ENCODE measurements around the gene PRDM16.

Gene PRDM16

DNA sequence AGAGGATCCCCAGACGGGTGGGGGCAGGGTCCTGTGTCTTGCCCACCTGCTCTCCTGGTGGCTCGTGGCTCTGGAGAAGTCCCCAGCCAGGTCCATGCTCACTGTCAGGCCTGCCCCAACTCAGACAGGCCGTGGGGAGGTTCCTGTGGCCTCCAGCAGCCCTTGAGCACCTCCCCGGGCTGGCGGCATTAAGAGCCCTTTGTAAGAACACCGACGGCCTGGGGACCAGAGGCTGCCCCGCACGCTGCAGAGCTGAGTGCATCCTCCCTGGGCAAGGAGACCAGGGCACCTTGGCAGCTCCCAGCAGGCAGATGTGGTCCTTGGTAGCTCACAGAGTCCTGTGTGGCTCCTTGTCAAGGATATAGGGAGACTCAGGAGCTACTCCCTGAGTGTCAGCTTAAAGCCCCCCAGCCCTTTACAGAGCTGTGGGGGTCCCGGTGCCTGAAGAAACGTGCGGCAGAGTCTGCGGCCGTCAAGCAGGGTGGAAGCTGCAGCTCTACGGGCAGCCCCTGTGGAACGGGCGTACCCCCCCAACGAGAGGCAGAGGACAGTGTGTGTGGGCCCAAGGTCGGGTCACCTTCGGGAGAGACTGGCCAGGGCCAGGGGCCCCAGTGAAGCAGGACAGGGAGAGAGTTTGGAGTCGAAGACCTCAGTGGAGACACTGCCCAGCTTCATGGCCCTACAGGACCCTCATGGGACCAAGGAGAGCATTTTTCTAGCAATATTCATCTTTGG, 118.6 kb downstream of the PRDM16 start:
- TF ChIP-seq ZFP3 (CRISPR knock-in tag; IDR thresholded peaks at IDR 0.05), result no peak
- TF ChIP-seq TOX (CRISPR knock-in tag; IDR thresholded peaks at IDR 0.05; ENCODE audit: borderline replicate concordance), result no peak
- TF ChIP-seq ARNTL (CRISPR knock-in tag; IDR thresholded peaks at IDR 0.05; ENCODE audit: borderline replicate concordance, low read depth), result no peak
- TF ChIP-seq POU6F1 (CRISPR knock-in tag; IDR thresholded peaks at IDR 0.05; ENCODE audit: borderline replicate concordance, low read depth), result no peak
- no peak for TF ChIP-seq ZFP30 (CRISPR knock-in tag; IDR thresholded peaks at IDR 0.05)
- TF ChIP-seq, protein P1, sequence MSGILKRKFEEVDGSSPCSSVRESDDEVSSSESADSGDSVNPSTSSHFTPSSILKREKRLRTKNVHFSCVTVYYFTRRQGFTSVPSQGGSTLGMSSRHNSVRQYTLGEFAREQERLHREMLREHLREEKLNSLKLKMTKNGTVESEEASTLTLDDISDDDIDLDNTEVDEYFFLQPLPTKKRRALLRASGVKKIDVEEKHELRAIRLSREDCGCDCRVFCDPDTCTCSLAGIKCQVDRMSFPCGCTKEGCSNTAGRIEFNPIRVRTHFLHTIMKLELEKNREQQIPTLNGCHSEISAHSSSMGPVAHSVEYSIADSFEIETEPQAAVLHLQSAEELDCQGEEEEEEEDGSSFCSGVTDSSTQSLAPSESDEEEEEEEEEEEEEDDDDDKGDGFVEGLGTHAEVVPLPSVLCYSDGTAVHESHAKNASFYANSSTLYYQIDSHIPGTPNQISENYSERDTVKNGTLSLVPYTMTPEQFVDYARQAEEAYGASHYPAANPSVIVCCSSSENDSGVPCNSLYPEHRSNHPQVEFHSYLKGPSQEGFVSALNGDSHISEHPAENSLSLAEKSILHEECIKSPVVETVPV (CRISPR knock-in tag; IDR thresholded peaks at IDR 0.05), result no peak
- no peak for TF ChIP-seq RARB (CRISPR knock-in tag; IDR thresholded peaks at IDR 0.05)
- TF ChIP-seq ESRRG (CRISPR knock-in tag; IDR thresholded peaks at IDR 0.05), result no peak
- TF ChIP-seq GLIS3 (CRISPR knock-in tag; IDR thresholded peaks at IDR 0.05), result no peak
- TF ChIP-seq ZNF565 (CRISPR knock-in tag; conservative IDR thresholded peaks at IDR 0.05; ENCODE audit: low read depth), result no peak
- TF ChIP-seq BACH2 (CRISPR knock-in tag; IDR thresholded peaks at IDR 0.05; ENCODE audit: borderline replicate concordance), result no peak
- no peak for TF ChIP-seq ZNF70 (CRISPR knock-in tag; IDR thresholded peaks at IDR 0.05)
- TF ChIP-seq ZNF8 (CRISPR knock-in tag; IDR thresholded peaks at IDR 0.05), result no peak
- TF ChIP-seq, protein P2, sequence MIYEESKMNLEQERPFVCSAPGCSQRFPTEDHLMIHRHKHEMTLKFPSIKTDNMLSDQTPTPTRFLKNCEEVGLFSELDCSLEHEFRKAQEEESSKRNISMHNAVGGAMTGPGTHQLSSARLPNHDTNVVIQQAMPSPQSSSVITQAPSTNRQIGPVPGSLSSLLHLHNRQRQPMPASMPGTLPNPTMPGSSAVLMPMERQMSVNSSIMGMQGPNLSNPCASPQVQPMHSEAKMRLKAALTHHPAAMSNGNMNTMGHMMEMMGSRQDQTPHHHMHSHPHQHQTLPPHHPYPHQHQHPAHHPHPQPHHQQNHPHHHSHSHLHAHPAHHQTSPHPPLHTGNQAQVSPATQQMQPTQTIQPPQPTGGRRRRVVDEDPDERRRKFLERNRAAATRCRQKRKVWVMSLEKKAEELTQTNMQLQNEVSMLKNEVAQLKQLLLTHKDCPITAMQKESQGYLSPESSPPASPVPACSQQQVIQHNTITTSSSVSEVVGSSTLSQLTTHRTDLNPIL (CRISPR knock-in tag; IDR thresholded peaks at IDR 0.05; ENCODE audit: low read depth), result no peak
- no peak for TF ChIP-seq OSR1 (CRISPR knock-in tag; IDR thresholded peaks at IDR 0.05)
- no peak for TF ChIP-seq SNAI2 (CRISPR knock-in tag; IDR thresholded peaks at IDR 0.05)
- no peak for TF ChIP-seq PATZ1 (CRISPR knock-in tag; IDR thresholded peaks at IDR 0.05; ENCODE audit: borderline replicate concordance)
- TF ChIP-seq ZC3H10 (CRISPR knock-in tag; IDR thresholded peaks at IDR 0.05), result no peak
- no peak for TF ChIP-seq ISL1 (CRISPR knock-in tag; IDR thresholded peaks at IDR 0.05)
- no peak for ATAC-seq

DNA sequence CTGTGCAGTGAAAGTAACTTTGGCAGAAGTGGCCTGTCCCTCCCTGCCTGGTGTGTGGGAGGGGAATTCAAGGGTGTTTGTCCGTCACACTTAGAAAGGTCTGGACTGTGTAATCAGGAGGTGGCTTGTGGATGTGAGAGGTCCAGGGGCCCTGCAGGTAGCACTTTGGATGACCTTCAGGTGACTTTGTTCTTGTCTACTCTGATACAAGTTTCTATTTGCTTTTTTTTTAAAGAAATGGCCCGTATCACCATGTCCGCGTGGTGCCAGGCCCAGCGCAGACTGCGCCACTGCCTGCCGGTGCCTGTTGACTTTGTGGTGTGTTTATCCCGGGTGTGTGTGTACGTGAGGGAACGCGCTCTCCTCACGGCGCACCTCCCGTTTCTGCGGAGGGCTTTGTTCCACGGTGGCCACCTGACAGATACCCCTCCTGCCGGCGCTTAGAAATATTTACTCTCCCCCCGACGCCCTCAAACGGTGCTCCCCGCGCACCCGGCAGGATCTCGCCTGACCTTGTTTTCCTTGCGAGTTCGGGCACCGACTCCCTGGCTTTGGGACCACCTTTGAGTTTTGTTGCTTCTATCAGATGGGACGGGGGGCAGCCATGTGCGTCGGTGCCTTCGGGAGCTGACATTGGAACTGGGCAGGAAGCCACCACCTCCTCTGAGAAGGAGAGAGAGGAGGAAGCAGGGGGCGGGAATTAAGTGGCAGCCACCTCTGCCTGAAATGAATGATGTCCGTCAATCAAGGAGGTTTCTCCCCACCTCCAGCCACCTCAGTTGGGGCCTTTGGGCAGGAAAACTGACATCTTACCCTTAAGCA, 119.4 kb downstream of the PRDM16 start:
- no peak for ATAC-seq
- no peak for TF ChIP-seq ZNF70 (CRISPR knock-in tag; IDR thresholded peaks at IDR 0.05)
- TF ChIP-seq ZNF8 (CRISPR knock-in tag; IDR thresholded peaks at IDR 0.05), result no peak
- TF ChIP-seq TOX (CRISPR knock-in tag; IDR thresholded peaks at IDR 0.05; ENCODE audit: borderline replicate concordance), result no peak
- TF ChIP-seq, protein P3, sequence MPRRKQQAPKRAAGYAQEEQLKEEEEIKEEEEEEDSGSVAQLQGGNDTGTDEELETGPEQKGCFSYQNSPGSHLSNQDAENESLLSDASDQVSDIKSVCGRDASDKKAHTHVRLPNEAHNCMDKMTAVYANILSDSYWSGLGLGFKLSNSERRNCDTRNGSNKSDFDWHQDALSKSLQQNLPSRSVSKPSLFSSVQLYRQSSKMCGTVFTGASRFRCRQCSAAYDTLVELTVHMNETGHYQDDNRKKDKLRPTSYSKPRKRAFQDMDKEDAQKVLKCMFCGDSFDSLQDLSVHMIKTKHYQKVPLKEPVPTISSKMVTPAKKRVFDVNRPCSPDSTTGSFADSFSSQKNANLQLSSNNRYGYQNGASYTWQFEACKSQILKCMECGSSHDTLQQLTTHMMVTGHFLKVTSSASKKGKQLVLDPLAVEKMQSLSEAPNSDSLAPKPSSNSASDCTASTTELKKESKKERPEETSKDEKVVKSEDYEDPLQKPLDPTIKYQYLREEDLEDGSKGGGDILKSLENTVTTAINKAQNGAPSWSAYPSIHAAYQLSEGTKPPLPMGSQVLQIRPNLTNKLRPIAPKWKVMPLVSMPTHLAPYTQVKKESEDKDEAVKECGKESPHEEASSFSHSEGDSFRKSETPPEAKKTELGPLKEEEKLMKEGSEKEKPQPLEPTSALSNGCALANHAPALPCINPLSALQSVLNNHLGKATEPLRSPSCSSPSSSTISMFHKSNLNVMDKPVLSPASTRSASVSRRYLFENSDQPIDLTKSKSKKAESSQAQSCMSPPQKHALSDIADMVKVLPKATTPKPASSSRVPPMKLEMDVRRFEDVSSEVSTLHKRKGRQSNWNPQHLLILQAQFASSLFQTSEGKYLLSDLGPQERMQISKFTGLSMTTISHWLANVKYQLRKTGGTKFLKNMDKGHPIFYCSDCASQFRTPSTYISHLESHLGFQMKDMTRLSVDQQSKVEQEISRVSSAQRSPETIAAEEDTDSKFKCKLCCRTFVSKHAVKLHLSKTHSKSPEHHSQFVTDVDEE (CRISPR knock-in tag; IDR thresholded peaks at IDR 0.05), result no peak
- TF ChIP-seq OSR1 (CRISPR knock-in tag; IDR thresholded peaks at IDR 0.05), result no peak
- TF ChIP-seq, protein P1 (CRISPR knock-in tag; IDR thresholded peaks at IDR 0.05), result no peak
- TF ChIP-seq ISL1 (CRISPR knock-in tag; IDR thresholded peaks at IDR 0.05), result no peak
